LoVo (cell line): ENCODE measurements around the gene CRELD1.

Experiments
- DNase-seq: peaks from one replicate; pipeline ENCODE4 v3.0.0-alpha.2; 2016; ENCODE audit warnings: low spot score

CRELD1 gene

DNA sequence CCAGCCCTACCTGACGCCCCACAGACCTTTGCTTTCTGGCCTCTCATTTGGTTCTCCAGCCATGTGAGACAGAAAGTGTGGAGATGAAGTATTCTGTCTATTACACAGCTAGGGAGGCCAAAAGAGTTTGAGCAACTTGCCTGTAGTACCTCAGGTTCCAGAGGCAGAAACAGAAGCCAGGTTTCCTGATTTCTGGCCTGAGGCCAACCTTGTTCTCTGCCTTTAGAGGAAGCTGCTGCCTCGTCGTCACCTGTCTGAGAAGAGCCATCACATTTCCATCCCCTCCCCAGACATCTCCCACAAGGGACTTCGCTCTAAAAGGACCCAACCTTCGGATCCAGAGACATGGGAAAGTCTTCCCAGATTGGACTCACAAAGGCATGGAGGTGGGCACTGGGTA lies 27.2 kb upstream of the CRELD1 start:
- DNase-seq, result no peak

DNA sequence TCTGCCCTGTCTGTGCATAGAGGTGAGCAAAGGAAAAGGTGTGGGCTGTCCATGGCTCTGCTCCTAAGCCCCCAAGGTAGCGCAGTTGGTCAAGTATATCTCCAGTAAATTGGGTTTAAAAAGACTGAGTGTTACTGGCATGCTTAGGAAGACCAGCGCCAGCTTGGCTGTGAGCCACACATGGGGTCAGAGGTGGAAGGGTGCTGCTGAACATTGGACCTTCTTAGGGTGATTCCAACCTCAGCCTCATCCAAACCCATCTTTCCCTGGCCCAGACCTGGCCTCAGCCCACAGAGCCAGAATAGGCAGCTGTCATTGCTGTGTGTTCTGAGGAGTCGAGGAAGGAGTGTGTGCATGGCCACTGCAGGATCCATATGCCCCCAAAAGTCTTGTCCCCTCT lies 25.3 kb upstream of the CRELD1 start:
- no peak for DNase-seq

DNA sequence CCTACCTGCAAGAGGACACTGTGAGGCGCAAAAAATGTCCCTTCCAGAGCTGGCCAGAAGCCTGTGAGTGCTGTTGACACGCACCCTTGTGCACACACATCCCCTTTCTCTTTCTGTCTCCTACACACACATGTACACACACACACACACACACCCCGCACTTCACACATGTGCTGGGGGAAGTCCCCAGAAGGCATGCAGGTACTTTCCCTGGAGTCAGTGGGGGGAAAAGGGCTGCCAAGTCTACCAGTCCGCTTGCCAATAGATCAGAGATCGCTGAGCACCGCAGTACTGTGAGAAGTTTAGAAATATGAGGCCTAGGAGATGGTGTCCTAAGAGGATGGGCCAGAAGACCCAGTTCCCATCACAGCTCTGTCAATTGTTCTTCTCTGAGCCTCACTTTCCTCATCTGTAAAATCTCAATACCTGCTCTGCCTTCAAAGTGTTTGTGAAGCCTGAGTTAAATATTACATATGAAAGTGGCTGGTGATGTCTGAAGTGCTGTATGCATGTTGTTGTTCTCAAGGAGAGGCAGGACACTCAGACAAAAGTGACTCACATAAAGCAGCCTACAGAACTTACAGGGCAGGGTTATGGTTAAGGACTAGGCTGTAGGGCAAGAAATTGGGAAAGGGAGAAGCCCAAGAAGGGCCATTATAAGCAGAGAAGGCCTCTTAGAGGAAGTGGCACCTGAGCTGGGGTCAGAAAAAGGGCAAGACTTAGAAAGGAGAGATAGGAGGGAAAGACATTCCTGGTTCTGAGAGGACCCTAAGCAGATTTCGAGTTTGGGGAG lies 24.2 kb upstream of the CRELD1 start:
- no peak for DNase-seq

DNA sequence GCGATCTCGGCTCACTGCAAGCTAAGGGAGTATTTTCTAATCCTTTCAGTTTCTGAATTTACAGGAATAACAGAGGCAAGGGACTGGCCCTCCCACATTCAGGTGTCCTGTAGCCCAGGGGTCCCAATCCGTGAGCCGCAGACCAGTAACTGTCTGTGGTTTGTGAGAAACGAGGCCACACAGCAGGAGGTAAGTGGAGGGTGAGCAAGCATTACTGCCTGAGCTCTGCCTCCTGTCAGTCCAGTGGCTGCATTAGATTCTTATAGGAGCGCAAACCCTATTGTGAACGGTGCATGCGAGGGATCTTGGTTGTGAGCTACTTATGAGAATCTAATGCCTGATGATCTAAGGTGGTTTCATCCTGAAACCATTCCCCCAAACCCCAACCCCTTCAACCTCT lies 21.8 kb upstream of the CRELD1 start:
- no peak for DNase-seq

DNA sequence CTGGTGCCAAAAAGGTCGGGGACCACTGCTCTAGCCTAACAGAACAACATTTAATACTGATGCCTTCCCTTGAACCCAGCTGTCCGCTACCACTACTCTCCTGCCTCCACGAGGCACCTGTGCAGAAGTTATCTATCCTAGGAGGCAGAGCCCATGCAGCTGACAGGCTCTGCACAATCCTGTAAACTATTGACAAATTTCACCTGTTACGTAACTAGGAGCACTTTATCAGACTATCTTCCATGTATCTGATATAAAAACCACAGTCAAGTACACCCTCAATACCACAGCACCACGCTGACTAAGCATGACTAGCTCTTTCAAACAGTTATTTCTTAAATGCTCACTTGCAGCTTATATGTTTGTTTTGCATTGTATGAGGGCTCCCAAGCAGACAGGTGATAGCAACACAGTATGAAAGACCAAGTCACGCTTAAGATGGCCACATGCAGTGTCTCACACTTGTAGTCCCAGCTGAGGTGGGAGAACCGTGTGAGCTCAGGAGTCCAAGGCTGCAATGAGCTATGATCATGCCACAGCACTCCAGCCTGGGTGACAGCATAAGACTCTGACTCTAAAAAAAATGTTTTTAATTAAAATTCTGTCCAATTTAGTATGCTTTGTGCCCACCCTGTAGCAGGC lies 21.2 kb upstream of the CRELD1 start:
- no peak for DNase-seq

DNA sequence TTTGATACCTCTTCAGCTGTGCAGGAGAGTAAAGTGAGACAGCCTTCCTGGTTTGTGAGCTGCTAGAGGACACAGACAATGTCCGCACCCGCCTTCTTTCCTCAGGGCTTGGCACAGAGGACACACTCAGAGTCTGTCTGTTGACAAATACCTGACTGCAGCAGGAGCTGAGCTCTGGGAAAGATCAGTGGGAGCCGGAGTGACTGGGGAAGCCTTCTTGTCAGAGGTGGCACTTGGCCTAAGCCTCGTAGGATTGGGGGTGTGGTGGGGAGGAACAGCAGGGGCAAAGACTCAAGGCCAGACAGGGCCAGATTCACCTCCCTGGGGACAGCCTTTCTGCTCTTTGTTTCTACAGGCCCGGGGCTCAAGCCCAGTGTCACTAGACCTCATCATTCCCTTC lies 20.0 kb upstream of the CRELD1 start:
- DNase-seq, result no peak

DNA sequence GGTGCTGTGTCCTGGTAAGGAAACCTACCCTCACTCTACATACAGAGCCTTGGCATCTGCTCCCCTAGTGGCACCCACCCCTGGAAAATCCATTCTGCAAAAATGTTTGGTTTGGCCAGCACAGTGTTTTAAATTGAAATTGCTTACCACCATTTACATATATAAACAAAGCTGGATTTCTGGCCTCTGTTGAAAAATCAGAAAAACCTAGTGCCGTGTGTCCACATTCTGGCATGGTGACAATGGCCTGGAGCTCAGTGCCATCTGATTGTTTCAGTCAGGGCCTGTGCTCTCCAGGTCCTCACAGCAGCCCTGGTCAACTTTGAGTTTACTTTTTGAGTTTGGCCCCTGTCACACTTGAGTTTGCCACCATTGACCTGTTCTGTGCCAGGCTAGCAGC lies 19.6 kb upstream of the CRELD1 start:
- no peak for DNase-seq

DNA sequence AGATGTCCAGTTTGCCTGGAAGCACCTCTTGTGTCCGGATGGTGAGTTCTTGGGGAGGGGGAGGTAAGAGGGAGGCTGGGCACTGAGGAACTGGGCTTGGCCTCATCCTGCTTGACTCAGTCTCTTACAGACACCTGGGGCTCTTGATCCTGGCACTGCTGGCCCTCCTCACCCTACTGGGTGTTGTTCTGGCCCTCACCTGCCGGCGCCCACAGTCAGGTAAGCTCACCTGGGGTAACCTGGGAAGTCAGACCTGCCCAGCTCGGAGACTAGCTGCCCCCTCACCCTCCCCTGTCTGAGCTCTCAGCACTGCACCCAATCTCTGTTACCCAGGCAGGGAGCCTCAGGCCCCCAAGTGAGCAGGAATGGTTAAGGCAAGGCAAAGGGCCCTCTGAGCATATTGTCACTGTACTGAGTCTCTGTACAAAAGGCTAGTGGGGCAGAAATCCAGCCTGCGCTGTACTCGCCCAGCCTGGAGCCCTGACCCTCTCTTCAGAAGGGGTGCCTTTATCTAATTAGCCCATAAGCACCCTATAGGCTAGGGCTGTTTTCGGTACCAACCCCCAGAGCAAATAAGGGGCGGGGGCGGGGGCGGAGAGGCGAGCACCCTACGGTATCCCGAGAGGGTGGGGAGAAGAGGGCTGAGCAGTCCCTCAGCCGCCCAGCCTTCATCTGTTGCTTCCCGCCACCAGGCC lies 18.9 kb upstream of the CRELD1 start:
- no peak for DNase-seq

DNA sequence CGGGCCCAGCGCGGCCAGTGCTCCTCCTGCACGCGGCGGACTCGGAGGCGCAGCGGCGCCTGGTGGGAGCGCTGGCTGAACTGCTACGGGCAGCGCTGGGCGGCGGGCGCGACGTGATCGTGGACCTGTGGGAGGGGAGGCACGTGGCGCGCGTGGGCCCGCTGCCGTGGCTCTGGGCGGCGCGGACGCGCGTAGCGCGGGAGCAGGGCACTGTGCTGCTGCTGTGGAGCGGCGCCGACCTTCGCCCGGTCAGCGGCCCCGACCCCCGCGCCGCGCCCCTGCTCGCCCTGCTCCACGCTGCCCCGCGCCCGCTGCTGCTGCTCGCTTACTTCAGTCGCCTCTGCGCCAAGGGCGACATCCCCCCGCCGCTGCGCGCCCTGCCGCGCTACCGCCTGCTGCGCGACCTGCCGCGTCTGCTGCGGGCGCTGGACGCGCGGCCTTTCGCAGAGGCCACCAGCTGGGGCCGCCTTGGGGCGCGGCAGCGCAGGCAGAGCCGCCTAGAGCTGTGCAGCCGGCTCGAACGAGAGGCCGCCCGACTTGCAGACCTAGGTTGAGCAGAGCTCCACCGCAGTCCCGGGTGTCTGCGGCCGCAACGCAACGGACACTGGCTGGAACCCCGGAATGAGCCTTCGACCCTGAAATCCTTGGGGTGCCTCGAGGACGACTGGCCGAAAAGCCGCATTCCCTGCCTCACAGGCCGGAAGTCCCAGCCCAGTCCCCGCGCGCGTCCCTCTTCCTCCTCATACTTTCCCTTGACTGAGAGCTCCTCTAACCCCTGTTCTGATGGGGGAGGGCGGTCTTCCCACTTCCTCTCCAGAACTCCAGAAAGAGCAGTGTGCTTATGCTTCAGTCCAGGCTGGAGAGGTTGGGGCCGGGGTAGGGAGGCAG lies 18.1 kb upstream of the CRELD1 start:
- peak; percentile 43 for DNase-seq

DNA sequence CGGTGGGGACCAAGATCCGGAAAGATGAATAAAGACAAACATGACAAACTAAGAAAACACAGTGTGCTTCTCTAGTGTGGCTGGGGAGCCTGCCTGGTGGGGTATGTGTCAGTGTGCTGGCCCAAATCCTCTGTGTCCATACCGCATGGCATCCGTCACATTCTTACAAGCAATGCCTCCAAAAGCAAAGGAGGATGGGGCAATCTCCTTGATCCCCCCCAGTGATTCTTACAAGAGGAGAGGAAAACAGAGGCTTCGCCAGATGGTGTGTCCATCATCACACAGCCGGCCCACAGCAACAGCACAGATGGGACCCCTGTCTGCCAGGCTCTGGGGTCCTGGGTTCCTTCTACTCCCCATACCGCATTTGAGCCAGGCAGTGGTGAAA lies 17.3 kb upstream of the CRELD1 start:
- DNase-seq, result no peak

DNA sequence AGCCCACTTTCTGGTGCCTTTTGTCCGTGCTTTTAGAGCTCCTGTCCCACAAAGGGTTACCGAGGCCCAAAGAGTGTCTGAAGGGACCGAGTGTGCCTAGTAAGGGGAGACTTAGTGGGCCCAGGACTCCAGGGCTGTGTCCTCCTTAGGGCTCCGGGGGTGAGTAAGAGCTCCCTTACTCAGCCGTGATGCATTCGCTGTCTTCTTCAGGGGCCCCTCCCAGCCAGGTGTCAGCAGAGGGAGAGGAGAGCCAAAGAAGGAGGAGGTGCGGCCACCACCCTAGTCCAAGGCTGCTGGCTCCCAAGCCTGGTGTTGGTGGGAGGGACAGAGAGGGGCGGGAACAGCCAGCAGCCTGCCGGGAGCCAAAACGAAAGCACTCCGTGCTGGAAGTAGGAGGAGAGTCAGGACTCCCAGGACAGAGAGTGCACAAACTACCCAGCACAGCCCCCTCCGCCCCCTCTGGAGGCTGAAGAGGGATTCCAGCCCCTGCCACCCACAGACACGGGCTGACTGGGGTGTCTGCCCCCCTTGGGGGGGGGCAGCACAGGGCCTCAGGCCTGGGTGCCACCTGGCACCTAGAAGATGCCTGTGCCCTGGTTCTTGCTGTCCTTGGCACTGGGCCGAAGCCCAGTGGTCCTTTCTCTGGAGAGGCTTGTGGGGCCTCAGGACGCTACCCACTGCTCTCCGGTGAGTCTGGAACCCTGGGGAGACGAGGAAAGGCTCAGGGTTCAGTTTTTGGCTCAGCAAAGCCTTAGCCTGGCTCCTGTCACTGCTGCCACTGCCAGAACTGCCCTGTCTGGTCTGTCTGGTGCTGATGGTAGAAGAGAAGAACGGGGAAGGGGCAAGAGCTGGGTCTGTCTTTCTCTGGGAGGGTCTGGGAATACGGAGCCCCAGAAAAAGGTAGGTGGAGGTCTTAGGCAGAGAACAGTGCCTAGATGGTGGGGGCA lies 16.6 kb upstream of the CRELD1 start, which contains the start of gene IL17RC:
Gene IL17RC, plus strand, starts transcription at position 365 of the 947 bp plus-strand sequence. Its CDS starts 218 bp downstream, at position 583.
- peak; percentile 91 for DNase-seq

DNA sequence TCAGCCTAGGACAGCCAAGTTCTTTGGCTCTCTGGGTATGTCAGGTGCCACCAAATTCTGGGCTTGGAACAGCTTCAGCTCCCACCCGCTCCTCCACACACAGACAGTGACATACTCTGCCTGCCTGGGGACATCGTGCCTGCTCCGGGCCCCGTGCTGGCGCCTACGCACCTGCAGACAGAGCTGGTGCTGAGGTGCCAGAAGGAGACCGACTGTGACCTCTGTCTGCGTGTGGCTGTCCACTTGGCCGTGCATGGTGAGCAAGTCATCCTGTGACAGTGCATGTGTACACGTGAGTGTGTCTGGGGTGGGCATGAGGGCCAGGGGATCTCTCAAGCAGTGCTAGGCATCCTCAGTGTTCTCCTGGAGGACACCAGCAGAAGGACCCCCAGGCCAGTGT lies 15.8 kb upstream of the CRELD1 start:
- DNase-seq, result no peak

DNA sequence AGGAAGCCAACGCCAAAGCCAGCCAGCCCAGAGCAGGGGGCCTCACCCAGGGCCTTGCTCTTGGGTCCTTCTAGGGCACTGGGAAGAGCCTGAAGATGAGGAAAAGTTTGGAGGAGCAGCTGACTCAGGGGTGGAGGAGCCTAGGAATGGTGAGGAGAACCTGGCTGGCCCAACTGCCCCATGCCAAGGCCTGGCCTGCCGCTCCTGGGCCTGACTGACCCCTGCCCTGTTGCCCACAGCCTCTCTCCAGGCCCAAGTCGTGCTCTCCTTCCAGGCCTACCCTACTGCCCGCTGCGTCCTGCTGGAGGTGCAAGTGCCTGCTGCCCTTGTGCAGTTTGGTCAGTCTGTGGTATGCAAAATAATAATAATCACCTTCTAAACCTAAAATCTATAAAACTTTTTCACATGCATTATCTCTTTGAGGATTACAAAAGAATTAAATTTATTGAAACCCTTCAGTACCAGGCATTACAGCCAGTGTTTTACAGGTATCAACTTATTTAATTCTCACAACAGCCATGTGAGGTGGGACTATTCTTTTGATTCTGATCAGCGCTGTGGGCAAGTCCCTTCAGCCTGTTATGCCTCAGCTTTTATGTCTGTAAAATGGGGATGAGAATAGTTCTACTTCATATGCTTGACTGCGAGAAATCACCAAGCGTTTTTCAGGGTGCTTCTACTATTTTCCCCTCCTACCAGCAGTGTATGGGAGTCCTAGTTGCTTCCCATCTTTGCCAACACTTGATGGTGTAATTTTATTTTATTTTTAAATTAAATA lies 15.2 kb upstream of the CRELD1 start:
- no peak for DNase-seq

DNA sequence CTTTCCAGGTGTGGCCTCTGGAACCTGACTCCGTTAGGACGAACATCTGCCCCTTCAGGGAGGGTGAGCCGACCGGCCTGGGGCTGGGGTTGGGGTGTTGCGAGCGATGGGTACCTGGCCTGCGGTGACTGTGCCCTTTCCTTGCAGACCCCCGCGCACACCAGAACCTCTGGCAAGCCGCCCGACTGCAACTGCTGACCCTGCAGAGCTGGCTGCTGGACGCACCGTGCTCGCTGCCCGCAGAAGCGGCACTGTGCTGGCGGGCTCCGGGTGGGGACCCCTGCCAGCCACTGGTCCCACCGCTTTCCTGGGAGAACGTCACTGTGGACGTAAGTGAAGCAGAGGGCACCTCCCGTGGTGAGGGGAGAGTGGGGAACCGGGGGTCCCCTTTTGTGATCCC lies 5.5 kb upstream of the CRELD1 start:
- DNase-seq, result no peak

DNA sequence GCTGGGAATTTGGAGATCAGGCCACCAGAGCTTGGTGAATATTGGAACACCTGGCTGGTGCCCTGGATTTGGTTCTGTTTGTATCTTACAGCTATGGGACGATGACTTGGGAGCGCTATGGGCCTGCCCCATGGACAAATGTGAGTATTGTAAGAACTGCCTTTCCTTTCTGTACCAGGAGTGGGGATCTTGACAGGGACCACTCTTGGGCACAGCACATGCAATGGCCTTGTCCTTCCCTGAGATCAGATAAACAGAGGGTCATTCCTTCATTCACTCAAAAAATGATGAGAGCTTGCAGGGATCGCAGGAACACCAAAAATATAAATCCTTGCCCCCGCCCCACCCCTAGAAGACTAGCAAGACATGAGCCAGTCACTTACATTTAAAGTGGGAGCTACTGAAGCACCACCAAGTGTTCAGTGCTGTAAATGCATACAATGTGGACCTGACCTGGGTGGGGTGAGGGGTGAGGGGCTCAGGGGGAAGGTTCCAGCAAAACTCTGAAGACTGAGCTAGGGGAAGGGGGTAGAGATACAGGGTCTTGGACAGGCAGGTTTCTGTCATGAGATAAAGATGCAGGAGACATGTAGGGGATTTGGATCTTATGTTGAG lies 2.7 kb upstream of the CRELD1 start:
- DNase-seq, result no peak

DNA sequence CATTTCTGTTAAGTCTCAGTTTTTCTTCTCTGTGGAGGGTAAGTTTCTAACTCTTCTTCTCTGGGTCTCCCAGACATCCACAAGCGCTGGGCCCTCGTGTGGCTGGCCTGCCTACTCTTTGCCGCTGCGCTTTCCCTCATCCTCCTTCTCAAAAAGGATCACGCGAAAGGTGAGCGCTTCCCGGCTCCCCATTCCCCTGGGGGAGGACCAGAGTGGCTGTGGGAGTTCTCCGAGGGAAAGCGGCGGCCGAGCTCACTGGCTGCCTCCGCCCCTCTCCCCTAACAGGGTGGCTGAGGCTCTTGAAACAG lies 1.1 kb upstream of the CRELD1 start:
- no peak for DNase-seq

DNA sequence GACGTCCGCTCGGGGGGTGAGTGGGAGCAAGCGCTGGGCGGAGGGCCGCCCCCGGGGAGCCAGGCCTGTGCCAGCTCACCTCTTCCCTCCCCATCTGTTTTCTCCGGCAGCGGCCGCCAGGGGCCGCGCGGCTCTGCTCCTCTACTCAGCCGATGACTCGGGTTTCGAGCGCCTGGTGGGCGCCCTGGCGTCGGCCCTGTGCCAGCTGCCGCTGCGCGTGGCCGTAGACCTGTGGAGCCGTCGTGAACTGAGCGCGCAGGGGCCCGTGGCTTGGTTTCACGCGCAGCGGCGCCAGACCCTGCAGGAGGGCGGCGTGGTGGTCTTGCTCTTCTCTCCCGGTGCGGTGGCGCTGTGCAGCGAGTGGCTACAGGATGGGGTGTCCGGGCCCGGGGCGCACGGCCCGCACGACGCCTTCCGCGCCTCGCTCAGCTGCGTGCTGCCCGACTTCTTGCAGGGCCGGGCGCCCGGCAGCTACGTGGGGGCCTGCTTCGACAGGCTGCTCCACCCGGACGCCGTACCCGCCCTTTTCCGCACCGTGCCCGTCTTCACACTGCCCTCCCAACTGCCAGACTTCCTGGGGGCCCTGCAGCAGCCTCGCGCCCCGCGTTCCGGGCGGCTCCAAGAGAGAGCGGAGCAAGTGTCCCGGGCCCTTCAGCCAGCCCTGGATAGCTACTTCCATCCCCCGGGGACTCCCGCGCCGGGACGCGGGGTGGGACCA lies 632 bp upstream of the CRELD1 start:
- DNase-seq, result peak; percentile 82

DNA sequence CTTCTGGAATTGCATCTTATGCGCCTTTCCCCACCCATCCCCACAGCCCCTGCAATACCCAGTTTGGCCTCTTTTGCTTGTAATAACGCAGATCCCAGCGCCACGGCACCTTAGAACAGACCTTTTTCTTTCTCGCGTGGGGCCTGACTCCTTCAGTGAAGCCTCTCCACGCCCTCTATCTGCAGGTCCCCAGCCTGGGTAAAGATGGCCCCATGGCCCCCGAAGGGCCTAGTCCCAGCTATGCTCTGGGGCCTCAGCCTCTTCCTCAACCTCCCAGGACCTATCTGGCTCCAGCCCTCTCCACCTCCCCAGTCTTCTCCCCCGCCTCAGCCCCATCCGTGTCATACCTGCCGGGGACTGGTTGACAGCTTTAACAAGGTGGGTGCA lies 594 bp downstream of the CRELD1 start:
- no peak for DNase-seq

DNA sequence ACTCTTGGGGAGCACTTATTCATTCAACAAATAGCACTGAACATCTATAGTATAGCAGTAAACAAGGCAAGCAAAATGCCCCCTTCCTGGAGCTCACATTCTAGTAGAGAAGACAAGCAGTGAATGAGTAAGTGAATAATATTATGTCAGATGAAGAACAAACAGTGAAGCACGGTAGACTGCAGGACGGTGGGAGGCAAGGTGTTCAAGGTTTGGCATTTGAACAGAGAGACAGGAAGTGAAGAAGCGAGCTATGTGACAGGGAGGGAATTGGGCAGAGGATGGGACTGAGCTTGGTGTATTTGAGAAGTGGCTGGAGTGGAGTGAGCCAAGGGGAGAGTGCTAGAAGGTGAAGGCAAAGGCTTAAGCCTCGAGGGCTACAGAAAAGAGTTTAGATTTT lies 1.4 kb downstream of the CRELD1 start:
- DNase-seq, result no peak
